Neutrophil (primary cell): ENCODE measurements around the gene KATNA1.
A peak's percentile ranks its signal among the peaks of the same experiment; 100 is the strongest.

Experiments used
- H3K27ac ChIP-seq: fragments of 200-600 bp; sonication (generic); 2 replicates; pipeline ENCODE4 v1.5.1; 2016; ENCODE audit warnings: mild to moderate bottlenecking, moderate library complexity
- H3K27me3 ChIP-seq: fragments of 200-600 bp; sonication (generic); 2 replicates; pipeline ENCODE4 v1.6.0; 2016; ENCODE audit warnings: mild to moderate bottlenecking
- H3K36me3 ChIP-seq: fragments of 200-600 bp; sonication (generic); 2 replicates; pipeline ENCODE4 v1.5.1; 2017
- H3K4me1 ChIP-seq, 2 experiments: fragments of 200-600 bp in 1 of 2; sonication (generic) in 1 of 2; 1 replicate in 1 of 2; 2 replicates in 1 of 2; pipeline versions ENCODE4 v1.5.1 to v1.6.1; 2013 to 2016; ENCODE audit warnings: low read depth in 1 of 2, low read length in 1 of 2, mild to moderate bottlenecking in 1 of 2, moderate library complexity in 1 of 2; ENCODE audit not compliant: control insufficient read depth in 1 of 2, insufficient read depth in 1 of 2
- H3K4me3 ChIP-seq, 2 experiments: fragments of 200-600 bp in 1 of 2; sonication (generic) in 1 of 2; 1 replicate in 1 of 2; 2 replicates in 1 of 2; pipeline ENCODE4 v1.5.1; 2013 to 2016; ENCODE audit warnings: low read depth in 1 of 2, low read length in 1 of 2, mild to moderate bottlenecking in 1 of 2, moderate library complexity in 1 of 2
- H3K9me3 ChIP-seq: fragments of 200-600 bp; sonication (generic); 2 replicates; pipeline ENCODE4 v1.5.1; 2016
- CTCF ChIP-seq: fragments of 200-600 bp; sonication (generic); IDR thresholded peaks from 2 replicates; pipeline ENCODE4 v1.5.1; 2016; ENCODE audit warnings: antibody characterized with exemption

Gene KATNA1

GRCh38 chr6:149648148-149649145 is at the start of gene KATNA1:
KATNA1 (minus strand) TSS chr6:149648714; CDS start chr6:149638547, 10,167 bp downstream.
- Histone ChIP-seq H3K27ac (peak within 1 kb of the TSS; percentile 72), H3K36me3 (no peaks in the 10 kb centered on the region), H3K27me3 (no peaks in the 10 kb centered on the region), H3K9me3 (no peaks in the 10 kb centered on the region), H3K4me1 (peaks cover 18 to 21% of the 10 kb centered on the region in 2 experiments), H3K4me3 (peak within 1 kb of the TSS; percentile 78 to 92)
- no peak for TF ChIP-seq CTCF

- Histone ChIP-seq H3K4me1 (no peaks in the 10 kb centered on the region), H3K27me3 (no peaks in the 10 kb centered on the region), H3K4me3 (no peak overlapping the region), H3K27ac (no peak overlapping the region), H3K36me3 (peaks cover 36% of the 10 kb centered on the region), H3K9me3 (no peaks in the 10 kb centered on the region)
- no peak for TF ChIP-seq CTCF
Observed at GRCh38 chr6:149698175-149698574, 49.7 kb upstream of the KATNA1 start.

GRCh38 chr6:149696901-149697300 is 48.4 kb upstream of the KATNA1 start:
- Histone ChIP-seq H3K27me3 (no peaks in the 10 kb centered on the region), H3K9me3 (no peaks in the 10 kb centered on the region), H3K36me3 (peaks cover 49% of the 10 kb centered on the region), H3K4me3 (no peak overlapping the region), H3K27ac (no peak overlapping the region), H3K4me1 (no peaks in the 10 kb centered on the region)
- no peak for TF ChIP-seq CTCF

GRCh38 chr6:149694921-149695320 is 46.4 kb upstream of the KATNA1 start:
- H3K27me3 ChIP-seq = no peaks in the 10 kb centered on the region
- no peak for TF ChIP-seq CTCF
- H3K36me3 ChIP-seq = peaks cover 53% of the 10 kb centered on the region
- H3K4me3 ChIP-seq = no peak overlapping the region
- no peaks in the 10 kb centered on the region for H3K9me3 ChIP-seq
- no peak overlapping the region for H3K27ac ChIP-seq
- H3K4me1 ChIP-seq = no peaks in the 10 kb centered on the region

GRCh38 chr6:149691201-149691600 is 42.7 kb upstream of the KATNA1 start:
- no peak for TF ChIP-seq CTCF
- H3K9me3 ChIP-seq = no peaks in the 10 kb centered on the region
- no peak overlapping the region for H3K4me3 ChIP-seq
- H3K4me1 ChIP-seq = no peaks in the 10 kb centered on the region
- H3K27ac ChIP-seq = no peak overlapping the region
- peaks cover 60% of the 10 kb centered on the region for H3K36me3 ChIP-seq
- H3K27me3 ChIP-seq = no peaks in the 10 kb centered on the region
